ENCODE results near the gene UGGT1. TPM values are rescaled to one million over a fixed set of nuclear protein-coding genes. Genes with fewer than 3 reads are reported as not detected.

UGGT1 gene
- total RNA-seq, 2 experiments from 2014 or later, result 56.2 to 61.0 TPM

Other genes with a start within 250 kb of the UGGT1 start
- gene POLR2D, start 233.0 kb upstream of the UGGT1 start, total RNA-seq, result 10 to 100 TPM; 43.8 to 45.7 TPM
- gene AMMECR1L, start 205.2 kb upstream of the UGGT1 start, total RNA-seq, result 10 to 100 TPM; 14.3 to 15.0 TPM
- gene SAP130, start 63.1 kb upstream of the UGGT1 start, total RNA-seq, result 10 to 100 TPM; 36.6 to 37.5 TPM
- gene HS6ST1, start 227.7 kb downstream of the UGGT1 start, total RNA-seq, result 1 to 10 TPM; 6.2 to 6.8 TPM

Data from activated CD4-positive, alpha-beta memory T cell treated with anti-CD3 and anti-CD28 coated beads, Interleukin-2, amount 10 ng/mL, durations not matched to agents 7 days and 5 days (primary cell).